Mucosa of descending colon (tissue), 3 donors: ENCODE results near the gene GPANK1. TPM values are rescaled to one million over a fixed set of nuclear protein-coding genes. Genes with fewer than 3 reads are reported as not detected.

Source experiments
- ATAC-seq: fragments of 200-7000 bp; cut with Tn5 transposase; one replicate; pipeline ENCODE4 v1.9.1; 2020; ENCODE audit warnings: mild to moderate bottlenecking, moderate library complexity
- DNase-seq, 3 donors: peaks; one replicate each; pipeline ENCODE4 v3.0.0-alpha.2; 2020
- H3K36me3 ChIP-seq: fragments of 200-600 bp; one replicate; pipeline ENCODE4 v1.8.0; 2021; ENCODE audit warnings: low read depth, mild to moderate bottlenecking
- H3K4me1 ChIP-seq: fragments of 200-600 bp; one replicate; pipeline ENCODE4 v1.8.0; 2021; ENCODE audit warnings: low read depth, mild to moderate bottlenecking
- H3K4me3 ChIP-seq: fragments of 200-600 bp; one replicate; pipeline ENCODE4 v1.8.0; 2021; ENCODE audit warnings: mild to moderate bottlenecking
- H3K9me3 ChIP-seq: fragments of 200-600 bp; one replicate; pipeline ENCODE4 v1.8.0; 2021; ENCODE audit warnings: mild to moderate bottlenecking
- CTCF ChIP-seq: fragments of 200-600 bp; IDR thresholded peaks from one replicate; pipeline ENCODE4 v1.8.0; 2022; ENCODE audit warnings: antibody characterized with exemption, mild to moderate bottlenecking
- intact Hi-C, 2 donors: fragments of 100-400 bp; cut with DNase I in 1 of 2; cut with micrococcal nuclease in 1 of 2; formaldehyde crosslinking; loops; one replicate each; pipeline versions ENCODE4 v1.11.0 to v1.11.1; 2022; cut with DNase I, micrococcal nuclease
- total RNA-seq, 3 donors: library from RNA; stranded (reverse); fragmentation: NEBNext Ultra II Directional in 2 of 3; extraction: Animal tissue kit (Norgen Biotek cat#: 25700) in 2 of 3; gene quantifications; one replicate each; pipeline versions ENCODE4 v1.2.1 to v1.2.4, GENCODE V29; 2021 to 2023
- donor health status: DM: no; HTN: no; CAD: no; lungs with moderate emphysema.
- donor health status: DM: no; HTN: no; CAD: no.
- donor health status: DM: no; HTN: yes; CAD: no.

Gene GPANK1
- total RNA-seq, 3 donors from 2014 or later = 13.4 to 17.7 (median 17.4) TPM

GRCh38 chr6:31626952-31627351 lies 37.8 kb downstream of the GPANK1 start:
- DNase-seq (no peak), ATAC-seq (no peak)
- peaks cover 46% of the 10 kb centered on the region for H3K36me3 ChIP-seq
- intact Hi-C loops = no loop called here
- H3K9me3 ChIP-seq = no peaks in the 10 kb centered on the region
- H3K4me3 ChIP-seq = no peak overlapping the region
- no peak for TF ChIP-seq CTCF
- peaks cover 3% of the 10 kb centered on the region for H3K4me1 ChIP-seq

- peaks cover 9% of the 10 kb centered on the region for H3K4me1 ChIP-seq
- no peak for DNase-seq
- H3K36me3 ChIP-seq = peaks cover 40% of the 10 kb centered on the region
- intact Hi-C loops = no loop called here
- H3K9me3 ChIP-seq = no peaks in the 10 kb centered on the region
- ATAC-seq = no peak
- TF ChIP-seq CTCF = no peak
- H3K4me3 ChIP-seq = no peak overlapping the region
Measured at GRCh38 chr6:31624070-31624469, 40.7 kb downstream of the GPANK1 start.

GRCh38 chr6:31622684-31623091 lies 42.1 kb downstream of the GPANK1 start:
- H3K4me1 ChIP-seq = peaks cover 9% of the 10 kb centered on the region
- H3K36me3 ChIP-seq = peaks cover 31% of the 10 kb centered on the region
- intact Hi-C loops = no loop called here
- DNase-seq = peak in 1 of 3 donors; percentile 34
- no peaks in the 10 kb centered on the region for H3K9me3 ChIP-seq
- ATAC-seq = no peak
- H3K4me3 ChIP-seq = no peak overlapping the region
- no peak for TF ChIP-seq CTCF

- no peak for TF ChIP-seq CTCF
- H3K4me3 ChIP-seq = no peak overlapping the region
- DNase-seq = peak in 1 of 3 donors; percentile 51
- H3K9me3 ChIP-seq = no peaks in the 10 kb centered on the region
- no peak for ATAC-seq
- H3K4me1 ChIP-seq = peaks cover 9% of the 10 kb centered on the region
- peaks cover 26% of the 10 kb centered on the region for H3K36me3 ChIP-seq
- intact Hi-C loops = no loop called here
Measured at GRCh38 chr6:31621991-31622390, 42.8 kb downstream of the GPANK1 start.

- no peak for TF ChIP-seq CTCF
- H3K4me1 ChIP-seq = peaks cover 9% of the 10 kb centered on the region
- no peak for ATAC-seq
- peaks cover 20% of the 10 kb centered on the region for H3K36me3 ChIP-seq
- H3K9me3 ChIP-seq = no peaks in the 10 kb centered on the region
- intact Hi-C loops = no loop called here
- no peak for DNase-seq
- H3K4me3 ChIP-seq = peak overlapping the region; percentile 68
Measured at GRCh38 chr6:31621320-31621939, 43.4 kb downstream of the GPANK1 start.
